WI38 (cell line): ENCODE data around the gene CHRNA1.
A peak's percentile ranks its signal among the peaks of the same experiment; 100 is the strongest.

ENCODE experiments used
- H3K4me3 ChIP-seq: 2 replicates; pipeline ENCODE4 v1.5.1; 2011; ENCODE audit warnings: low read depth, mild to moderate bottlenecking, control low read depth, low read length
- TF ChIP-seq, protein P1 (sequence below): IDR thresholded peaks from 2 replicates; pipeline ENCODE4 v1.5.1; 2012; ENCODE audit warnings: low read depth, mild to moderate bottlenecking, control low read depth, low read length

CHRNA1 gene

DNA sequence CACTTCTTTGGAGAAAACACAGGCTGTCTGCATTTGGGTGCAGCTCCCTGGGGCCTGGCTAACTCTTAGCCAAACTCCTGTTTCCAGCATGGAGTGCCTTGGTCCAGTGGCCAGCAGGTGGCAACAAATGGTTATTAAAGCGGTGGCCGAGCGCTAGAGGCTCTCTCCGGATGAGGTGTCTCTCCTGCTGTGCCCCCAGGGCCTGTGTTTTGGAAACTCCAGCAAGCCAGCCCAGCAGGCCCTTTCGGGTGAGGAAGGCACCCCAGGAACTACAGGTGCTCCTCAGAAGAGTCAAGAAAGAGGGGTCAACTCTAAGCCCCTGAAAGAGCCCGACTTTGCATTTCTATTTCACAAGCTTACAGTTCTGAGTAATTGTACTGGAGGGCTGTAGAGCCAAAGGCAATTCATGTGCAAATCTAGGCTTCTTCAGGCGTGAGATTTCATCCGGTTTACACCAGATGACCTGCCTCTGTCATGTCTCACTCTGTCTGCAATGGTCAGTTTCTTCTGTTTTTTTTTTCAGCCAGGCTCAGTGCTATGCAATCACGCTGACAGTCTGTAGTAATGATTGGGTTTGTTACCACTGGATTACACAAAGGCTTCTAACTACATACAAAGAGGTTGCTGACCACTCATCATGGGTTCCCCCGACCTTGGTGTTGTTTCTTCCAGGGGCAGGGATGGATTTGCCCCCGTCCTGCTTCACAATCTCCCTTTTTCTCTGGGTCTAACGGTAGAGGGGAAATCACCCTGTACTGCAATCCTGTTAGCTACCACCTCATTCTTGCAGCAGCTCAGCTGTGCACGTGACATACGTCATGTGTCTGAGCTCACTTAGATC lies 7.6 kb upstream of the CHRNA1 start:
- TF ChIP-seq, protein P1, sequence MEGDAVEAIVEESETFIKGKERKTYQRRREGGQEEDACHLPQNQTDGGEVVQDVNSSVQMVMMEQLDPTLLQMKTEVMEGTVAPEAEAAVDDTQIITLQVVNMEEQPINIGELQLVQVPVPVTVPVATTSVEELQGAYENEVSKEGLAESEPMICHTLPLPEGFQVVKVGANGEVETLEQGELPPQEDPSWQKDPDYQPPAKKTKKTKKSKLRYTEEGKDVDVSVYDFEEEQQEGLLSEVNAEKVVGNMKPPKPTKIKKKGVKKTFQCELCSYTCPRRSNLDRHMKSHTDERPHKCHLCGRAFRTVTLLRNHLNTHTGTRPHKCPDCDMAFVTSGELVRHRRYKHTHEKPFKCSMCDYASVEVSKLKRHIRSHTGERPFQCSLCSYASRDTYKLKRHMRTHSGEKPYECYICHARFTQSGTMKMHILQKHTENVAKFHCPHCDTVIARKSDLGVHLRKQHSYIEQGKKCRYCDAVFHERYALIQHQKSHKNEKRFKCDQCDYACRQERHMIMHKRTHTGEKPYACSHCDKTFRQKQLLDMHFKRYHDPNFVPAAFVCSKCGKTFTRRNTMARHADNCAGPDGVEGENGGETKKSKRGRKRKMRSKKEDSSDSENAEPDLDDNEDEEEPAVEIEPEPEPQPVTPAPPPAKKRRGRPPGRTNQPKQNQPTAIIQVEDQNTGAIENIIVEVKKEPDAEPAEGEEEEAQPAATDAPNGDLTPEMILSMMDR, result peak; percentile 83
- no peak overlapping the region for H3K4me3 ChIP-seq

DNA sequence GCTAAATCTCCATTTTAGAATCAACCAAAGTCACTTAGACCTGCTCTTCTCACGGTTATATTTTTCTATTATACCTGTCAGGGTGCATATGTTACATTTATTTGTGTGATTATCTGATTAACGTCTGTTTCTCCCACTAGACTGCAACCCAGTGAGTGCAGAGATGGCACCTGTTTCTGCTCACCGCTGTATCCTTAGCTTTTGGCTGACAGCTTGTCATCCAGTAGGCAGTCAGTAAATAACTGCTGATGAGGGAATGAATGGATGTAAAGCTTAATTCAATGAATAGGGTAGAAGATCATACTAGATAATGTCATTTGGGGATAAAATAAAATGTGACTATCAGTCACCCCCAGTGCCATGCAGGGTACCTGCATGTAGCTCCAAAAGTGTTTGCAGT lies 6.9 kb upstream of the CHRNA1 start:
- TF ChIP-seq, protein P1, result no peak
- no peak overlapping the region for H3K4me3 ChIP-seq

DNA sequence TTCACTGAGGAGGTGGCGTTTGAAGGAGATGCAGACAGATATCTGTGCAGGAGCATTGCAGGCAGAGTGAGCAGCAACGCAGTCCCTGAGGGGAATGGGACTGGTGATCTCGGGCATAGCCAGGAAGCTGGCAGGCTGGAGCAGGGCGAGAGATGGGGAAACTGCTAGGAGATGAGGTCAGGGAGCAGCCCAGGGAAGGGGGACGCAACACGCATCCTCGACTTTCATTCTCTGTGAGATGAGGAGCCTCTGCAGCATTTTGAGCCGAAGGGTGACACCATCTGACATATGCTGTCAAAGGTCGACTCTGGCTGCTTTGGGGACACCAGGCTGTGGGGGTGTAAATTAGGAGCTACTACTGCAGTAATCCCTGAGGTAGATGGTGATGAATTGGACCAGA lies 4.3 kb upstream of the CHRNA1 start:
- TF ChIP-seq, protein P1, result no peak
- no peak overlapping the region for H3K4me3 ChIP-seq

DNA sequence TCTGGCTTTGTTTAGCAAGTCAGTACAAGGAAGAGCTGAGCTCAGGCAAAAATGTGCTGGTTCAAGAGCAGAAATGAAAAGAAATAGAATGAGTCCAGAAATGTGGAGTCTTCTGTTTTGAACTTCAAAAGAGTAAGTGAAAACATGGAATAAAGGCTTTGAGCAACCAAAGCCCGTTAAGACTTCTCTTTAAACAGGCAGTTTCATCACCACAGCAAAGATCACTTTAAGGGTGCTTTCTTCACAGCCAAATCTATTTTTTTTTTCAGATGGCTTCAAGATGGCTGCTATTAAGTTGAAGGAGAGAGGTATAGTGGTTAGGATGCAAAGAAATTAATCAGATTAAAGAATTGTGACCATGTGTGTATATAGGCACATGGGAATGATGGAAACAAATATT lies 2.0 kb upstream of the CHRNA1 start:
- H3K4me3 ChIP-seq, result no peak overlapping the region
- TF ChIP-seq, protein P1, result no peak

GRCh38 chr2:174765576-174765975 lies 1.3 kb upstream of the CHRNA1 start:
- TF ChIP-seq, protein P1, result no peak
- no peak overlapping the region for H3K4me3 ChIP-seq

DNA sequence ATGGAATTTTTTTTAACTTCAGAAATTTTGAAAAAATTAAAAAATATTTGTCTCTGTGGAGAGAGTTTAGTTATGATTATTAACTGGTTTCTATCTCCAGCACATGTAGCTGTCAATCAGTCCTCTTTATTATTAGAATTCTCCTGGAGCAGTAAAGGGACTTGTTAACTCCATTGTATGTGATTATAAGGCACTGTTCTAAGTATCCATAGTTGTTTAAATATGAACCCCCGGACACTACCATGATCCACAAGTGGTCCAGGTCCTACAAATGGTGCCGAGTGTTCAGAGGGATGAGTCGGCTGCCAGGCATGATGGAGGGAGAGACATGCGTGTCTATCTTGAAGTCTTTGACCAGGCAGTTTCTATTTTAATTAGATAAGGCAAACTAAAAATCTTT lies 492 bp downstream of the CHRNA1 start:
- TF ChIP-seq, protein P1, result no peak
- H3K4me3 ChIP-seq, result no peak overlapping the region

GRCh38 chr2:174762464-174762863 lies 1.8 kb downstream of the CHRNA1 start:
- TF ChIP-seq, protein P1, result no peak
- no peak overlapping the region for H3K4me3 ChIP-seq
